ENCODE results near the gene KRTAP5-9. TPM values are rescaled to one million over a fixed set of nuclear protein-coding genes. Genes with fewer than 3 reads are reported as not detected.
"Not testable (repeated sequence)": the region's sequence is repeated elsewhere in the genome, so short reads cannot be mapped to it uniquely, and the experiment has no call there.

Gene KRTAP5-9
- total RNA-seq, 1 donor: not detected

DNA sequence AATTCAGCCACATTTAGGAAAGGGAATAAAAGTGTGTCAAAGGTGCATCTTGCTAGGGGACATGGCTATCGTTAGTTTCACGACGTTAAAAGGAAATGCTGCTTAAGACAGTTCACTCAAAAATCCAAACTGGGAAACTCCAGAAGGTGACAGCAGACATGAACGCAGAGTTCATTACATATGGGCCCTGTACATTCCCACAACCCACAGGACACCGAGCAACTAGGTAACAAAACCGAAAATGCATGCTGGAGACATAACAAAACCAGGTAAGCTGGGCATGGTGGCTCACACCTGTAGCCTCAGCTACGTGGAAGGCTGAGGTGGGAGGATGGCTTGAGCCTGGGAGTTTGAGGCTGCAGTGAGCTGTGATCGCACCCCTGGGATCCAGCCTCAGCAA lies 19.4 kb downstream of the KRTAP5-9 start:
- H3K27ac ChIP-seq (ENCODE audit: low read depth, low read length); H3K4me1 ChIP-seq (ENCODE audit: insufficient read depth, low read length); H3K79me2 ChIP-seq (ENCODE audit: insufficient read depth, low read length); H3K4me2 ChIP-seq (ENCODE audit: insufficient read depth, low read length); H2AFZ ChIP-seq (ENCODE audit: low read length); H3K36me3 ChIP-seq (ENCODE audit: insufficient read depth, low read length); H3K4me3 ChIP-seq (ENCODE audit: insufficient read depth, low read length); H3K9me3 ChIP-seq (ENCODE audit: low read depth, low read length); DNase-seq (ENCODE audit: insufficient read length, low spot score, missing footprints); H4K20me1 ChIP-seq (ENCODE audit: insufficient read depth, low read length): not testable (repeated sequence)
- H3K27me3 ChIP-seq (ENCODE audit: insufficient read depth, low read length): peaks cover 32% of the 10 kb centered on the region

DNA sequence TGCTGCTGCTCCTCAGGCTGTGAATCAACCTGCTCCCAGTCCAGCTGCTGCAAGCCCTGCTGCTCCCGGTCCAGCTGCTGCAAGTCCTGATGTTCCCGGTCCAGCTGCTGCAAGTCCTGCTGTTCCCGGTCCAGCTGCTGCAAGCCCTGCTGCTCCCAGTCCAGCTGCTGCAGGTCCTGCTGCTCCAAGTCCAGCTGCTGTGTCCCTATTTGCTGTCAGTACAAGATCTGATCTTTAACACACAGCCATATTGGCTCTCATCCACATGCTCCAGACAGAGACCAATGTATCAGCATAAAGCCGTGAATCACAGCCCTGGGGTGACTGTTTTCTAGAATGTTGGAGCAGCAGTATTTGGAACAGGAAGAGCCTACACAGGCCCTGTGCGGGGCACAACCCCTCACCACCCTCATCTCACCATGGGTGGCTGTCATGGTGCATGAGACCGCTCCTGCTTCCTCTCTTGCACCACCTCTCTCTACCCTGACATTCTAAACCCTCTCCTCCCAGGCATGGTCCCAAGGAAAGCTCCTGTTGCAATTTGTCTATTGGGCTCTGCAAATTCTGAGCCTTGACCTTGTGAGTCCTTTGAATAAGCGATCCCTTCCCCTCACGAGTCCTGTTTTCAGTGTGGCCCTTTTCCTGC lies 20.6 kb downstream of the KRTAP5-9 start:
- Histone ChIP-seq H3K4me3 (ENCODE audit: insufficient read depth, low read length) (no peak overlapping the region), H3K27me3 (ENCODE audit: insufficient read depth, low read length) (peaks cover 37% of the 10 kb centered on the region), H3K4me1 (ENCODE audit: insufficient read depth, low read length) (no peaks in the 10 kb centered on the region), H3K4me2 (ENCODE audit: insufficient read depth, low read length) (no peak overlapping the region), H3K9me3 (ENCODE audit: low read depth, low read length) (no peaks in the 10 kb centered on the region), H3K79me2 (ENCODE audit: insufficient read depth, low read length) (no peaks in the 10 kb centered on the region), H2AFZ (ENCODE audit: low read length) (no peak overlapping the region), H3K36me3 (ENCODE audit: insufficient read depth, low read length) (no peaks in the 10 kb centered on the region), H4K20me1 (ENCODE audit: insufficient read depth, low read length) (no peaks in the 10 kb centered on the region), H3K27ac (ENCODE audit: low read depth, low read length) (no peak overlapping the region)
- DNase-seq (ENCODE audit: insufficient read length, low spot score, missing footprints): peak; percentile 87
- TF ChIP-seq, protein P1, sequence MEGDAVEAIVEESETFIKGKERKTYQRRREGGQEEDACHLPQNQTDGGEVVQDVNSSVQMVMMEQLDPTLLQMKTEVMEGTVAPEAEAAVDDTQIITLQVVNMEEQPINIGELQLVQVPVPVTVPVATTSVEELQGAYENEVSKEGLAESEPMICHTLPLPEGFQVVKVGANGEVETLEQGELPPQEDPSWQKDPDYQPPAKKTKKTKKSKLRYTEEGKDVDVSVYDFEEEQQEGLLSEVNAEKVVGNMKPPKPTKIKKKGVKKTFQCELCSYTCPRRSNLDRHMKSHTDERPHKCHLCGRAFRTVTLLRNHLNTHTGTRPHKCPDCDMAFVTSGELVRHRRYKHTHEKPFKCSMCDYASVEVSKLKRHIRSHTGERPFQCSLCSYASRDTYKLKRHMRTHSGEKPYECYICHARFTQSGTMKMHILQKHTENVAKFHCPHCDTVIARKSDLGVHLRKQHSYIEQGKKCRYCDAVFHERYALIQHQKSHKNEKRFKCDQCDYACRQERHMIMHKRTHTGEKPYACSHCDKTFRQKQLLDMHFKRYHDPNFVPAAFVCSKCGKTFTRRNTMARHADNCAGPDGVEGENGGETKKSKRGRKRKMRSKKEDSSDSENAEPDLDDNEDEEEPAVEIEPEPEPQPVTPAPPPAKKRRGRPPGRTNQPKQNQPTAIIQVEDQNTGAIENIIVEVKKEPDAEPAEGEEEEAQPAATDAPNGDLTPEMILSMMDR (IDR thresholded peaks at IDR 0.05; ENCODE audit: extremely low read depth, low read depth, low read length): no peak

DNA sequence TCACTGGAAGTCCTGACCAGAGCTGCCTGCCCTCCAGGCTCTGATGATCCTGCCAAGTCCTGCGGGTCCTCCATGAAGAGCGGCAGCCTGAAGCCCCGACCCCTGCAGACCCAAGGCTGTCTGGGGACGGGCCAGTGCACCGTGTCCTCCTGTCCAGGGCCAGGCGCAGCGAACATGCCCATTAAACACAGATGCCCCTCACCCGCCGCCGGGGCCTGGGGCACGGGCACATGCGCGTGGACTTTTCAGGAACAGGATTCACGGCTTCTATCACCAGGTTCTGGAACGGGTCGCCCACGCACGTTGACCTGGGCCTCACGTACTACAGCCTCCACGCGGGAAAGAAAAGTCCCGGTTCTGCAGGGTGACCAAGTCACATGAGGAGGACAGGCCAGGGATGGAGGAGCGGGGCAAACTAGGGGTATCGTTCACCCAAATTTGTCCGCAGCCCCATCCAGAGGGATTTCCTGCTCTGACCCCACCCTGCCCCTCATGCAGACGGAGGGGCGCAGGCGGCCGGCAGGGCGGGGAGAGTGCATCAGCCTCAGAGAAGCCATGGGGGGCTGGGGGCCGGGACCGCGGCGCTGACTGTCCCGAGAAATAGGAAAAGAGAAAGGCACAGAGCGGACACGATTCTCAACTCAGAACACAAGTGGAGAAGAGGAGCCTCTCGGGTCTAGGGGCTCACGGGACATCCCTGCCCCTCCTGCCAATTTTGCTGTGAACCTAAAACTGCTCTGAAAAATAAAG lies 23.1 kb downstream of the KRTAP5-9 start:
- H3K79me2 ChIP-seq (ENCODE audit: insufficient read depth, low read length); H3K36me3 ChIP-seq (ENCODE audit: insufficient read depth, low read length); H3K4me1 ChIP-seq (ENCODE audit: insufficient read depth, low read length); H3K27ac ChIP-seq (ENCODE audit: low read depth, low read length); H2AFZ ChIP-seq (ENCODE audit: low read length); H3K4me2 ChIP-seq (ENCODE audit: insufficient read depth, low read length); H3K9me3 ChIP-seq (ENCODE audit: low read depth, low read length); H4K20me1 ChIP-seq (ENCODE audit: insufficient read depth, low read length); H3K4me3 ChIP-seq (ENCODE audit: insufficient read depth, low read length); DNase-seq (ENCODE audit: insufficient read length, low spot score, missing footprints): not testable (repeated sequence)
- peaks cover 39% of the 10 kb centered on the region for H3K27me3 ChIP-seq (ENCODE audit: insufficient read depth, low read length)

DNA sequence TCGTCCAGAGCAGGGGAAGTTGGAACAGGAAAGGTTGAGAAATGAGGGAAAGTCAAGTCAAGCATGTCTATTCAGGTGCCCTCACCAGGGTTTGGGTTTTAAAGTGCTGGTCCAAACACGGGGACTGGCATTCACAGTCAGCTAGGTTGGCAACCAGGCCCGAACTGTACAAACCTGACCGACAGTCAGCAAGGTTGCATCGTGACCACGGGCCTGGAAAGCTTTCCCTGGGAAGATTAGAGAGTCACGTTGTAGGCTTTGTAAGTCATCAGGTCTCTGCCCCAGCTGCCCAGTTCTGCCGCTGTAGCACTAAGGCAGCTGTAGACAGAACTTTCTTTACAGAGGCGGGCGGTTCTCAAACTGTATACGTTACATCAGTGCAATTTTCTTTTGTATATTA lies 24.6 kb downstream of the KRTAP5-9 start:
- no peaks in the 10 kb centered on the region for H3K79me2 ChIP-seq (ENCODE audit: insufficient read depth, low read length)
- no peaks in the 10 kb centered on the region for H3K9me3 ChIP-seq (ENCODE audit: low read depth, low read length)
- H3K4me1 ChIP-seq (ENCODE audit: insufficient read depth, low read length): no peaks in the 10 kb centered on the region
- H3K4me2 ChIP-seq (ENCODE audit: insufficient read depth, low read length): no peak overlapping the region
- H3K4me3 ChIP-seq (ENCODE audit: insufficient read depth, low read length): no peak overlapping the region
- no peaks in the 10 kb centered on the region for H3K36me3 ChIP-seq (ENCODE audit: insufficient read depth, low read length)
- TF ChIP-seq, protein P1 (IDR thresholded peaks at IDR 0.05; ENCODE audit: extremely low read depth, low read depth, low read length): no peak
- H2AFZ ChIP-seq (ENCODE audit: low read length): no peak overlapping the region
- peaks cover 33% of the 10 kb centered on the region for H3K27me3 ChIP-seq (ENCODE audit: insufficient read depth, low read length)
- H3K27ac ChIP-seq (ENCODE audit: low read depth, low read length): no peak overlapping the region
- peak; percentile 39 for DNase-seq (ENCODE audit: insufficient read length, low spot score, missing footprints)
- H4K20me1 ChIP-seq (ENCODE audit: insufficient read depth, low read length): no peaks in the 10 kb centered on the region

DNA sequence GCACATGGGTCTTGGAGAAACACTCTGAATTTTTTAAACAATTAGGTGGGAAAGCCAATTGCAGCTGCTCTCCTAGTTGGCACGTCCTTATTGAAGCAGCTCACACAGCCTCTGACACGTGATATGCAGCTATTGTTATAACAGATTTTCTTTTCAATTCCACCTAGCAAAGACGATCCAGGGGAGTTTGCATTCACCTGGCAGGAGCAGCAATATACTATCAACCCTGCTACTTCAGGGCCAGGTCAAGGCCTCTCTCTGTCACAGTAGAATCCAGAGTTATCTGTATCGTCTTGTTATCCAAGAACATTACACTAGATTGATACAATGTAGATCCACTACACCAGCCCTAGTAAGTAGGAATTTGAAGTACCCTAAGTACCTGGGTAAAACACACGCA lies 26.2 kb downstream of the KRTAP5-9 start:
- Histone ChIP-seq H3K4me3 (ENCODE audit: insufficient read depth, low read length) (no peak overlapping the region), H3K4me2 (ENCODE audit: insufficient read depth, low read length) (no peak overlapping the region), H2AFZ (ENCODE audit: low read length) (no peak overlapping the region), H3K36me3 (ENCODE audit: insufficient read depth, low read length) (no peaks in the 10 kb centered on the region), H3K9me3 (ENCODE audit: low read depth, low read length) (no peaks in the 10 kb centered on the region), H3K79me2 (ENCODE audit: insufficient read depth, low read length) (no peaks in the 10 kb centered on the region), H3K4me1 (ENCODE audit: insufficient read depth, low read length) (no peaks in the 10 kb centered on the region), H3K27ac (ENCODE audit: low read depth, low read length) (no peak overlapping the region), H3K27me3 (ENCODE audit: insufficient read depth, low read length) (peaks cover 29% of the 10 kb centered on the region), H4K20me1 (ENCODE audit: insufficient read depth, low read length) (no peaks in the 10 kb centered on the region)
- no peak for DNase-seq (ENCODE audit: insufficient read length, low spot score, missing footprints)
- TF ChIP-seq, protein P1 (IDR thresholded peaks at IDR 0.05; ENCODE audit: extremely low read depth, low read depth, low read length): no peak

Data from osteoblast (primary cell).